Vagina (tissue), 2 donors: ENCODE results near the gene PLCB3.

Experiments used
- CTCF ChIP-seq, 3 experiments: fragments of 450-650 bp in 2 of 3; fragments of 200-600 bp in 1 of 3; sonication (generic) in 1 of 3; IDR thresholded peaks; one replicate each; pipeline ENCODE4 v1.5.1; 2017 to 2019; ENCODE audit warnings: antibody characterized with exemption in 3 of 3, mild to moderate bottlenecking in 2 of 3, moderate library complexity in 2 of 3
- POLR2A ChIP-seq, 2 donors: fragments of 450-650 bp; IDR thresholded peaks; one replicate each; pipeline ENCODE4 v1.6.1; 2017; ENCODE audit warnings: antibody characterized with exemption in 2 of 2, mild to moderate bottlenecking in 2 of 2, moderate library complexity in 2 of 2

- TF ChIP-seq CTCF (IDR thresholded peaks at IDR 0.05), result no peak
- no peak for TF ChIP-seq POLR2A (IDR thresholded peaks at IDR 0.05)
These were observed 48.3 kb upstream of the PLCB3 start for GRCh38 chr11:64202992-64203391.
